GM23248 (cell line): ENCODE results near the gene SF3A2.

Experiments used
- EZH2 ChIP-seq: fragments of 200-600 bp; sonication (generic); IDR thresholded peaks from 2 replicates; pipeline ENCODE4 v1.6.1; 2018; ENCODE audit warnings: antibody characterized with exemption, mild to moderate bottlenecking; ENCODE audit not compliant: insufficient read depth, poor library complexity, severe bottlenecking
- EZH2phosphoT487 ChIP-seq: fragments of 200-600 bp; sonication (generic); IDR thresholded peaks from 2 replicates; pipeline ENCODE4 v1.6.1; 2018; ENCODE audit warnings: antibody characterized with exemption, moderate library complexity, mild to moderate bottlenecking, low read depth; ENCODE audit not compliant: insufficient read depth

DNA sequence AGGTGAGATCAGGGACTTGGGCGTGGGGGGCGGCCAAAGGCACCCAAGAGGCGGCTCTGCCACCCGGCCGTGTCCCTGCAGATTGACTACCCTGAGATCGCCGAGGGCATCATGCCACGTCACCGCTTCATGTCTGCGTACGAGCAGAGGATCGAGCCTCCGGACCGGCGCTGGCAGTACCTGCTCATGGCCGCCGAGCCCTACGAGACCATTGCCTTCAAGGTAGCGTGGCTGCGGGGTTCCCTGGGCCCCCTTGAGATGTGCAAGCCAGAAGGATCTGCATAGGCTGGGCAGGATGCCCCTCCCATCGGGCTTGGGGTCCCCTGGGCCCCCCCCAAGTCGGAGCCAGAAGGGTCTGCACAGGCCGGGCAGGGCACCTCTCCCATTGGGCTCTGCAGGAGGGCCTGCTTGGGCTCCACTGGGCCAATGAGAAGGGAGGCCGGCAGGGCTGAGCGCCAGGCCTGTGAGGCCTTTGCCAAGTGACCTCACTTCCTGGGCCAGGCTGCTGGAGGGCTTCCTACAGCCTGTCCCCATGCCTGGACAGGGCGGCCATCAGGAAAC lies 10.3 kb downstream of the SF3A2 start:
- TF ChIP-seq EZH2phosphoT487 (no peak), EZH2 (no peak)
